Measurements from ENCODE around the gene ARFGAP3. TPM values are rescaled to one million over a fixed set of nuclear protein-coding genes. Genes with fewer than 3 reads are reported as not detected.
A peak's percentile ranks its signal among the peaks of the same experiment; 100 is the strongest.

ARFGAP3 gene
- polyA plus RNA-seq, 1 experiment, result 79.5 TPM

DNA sequence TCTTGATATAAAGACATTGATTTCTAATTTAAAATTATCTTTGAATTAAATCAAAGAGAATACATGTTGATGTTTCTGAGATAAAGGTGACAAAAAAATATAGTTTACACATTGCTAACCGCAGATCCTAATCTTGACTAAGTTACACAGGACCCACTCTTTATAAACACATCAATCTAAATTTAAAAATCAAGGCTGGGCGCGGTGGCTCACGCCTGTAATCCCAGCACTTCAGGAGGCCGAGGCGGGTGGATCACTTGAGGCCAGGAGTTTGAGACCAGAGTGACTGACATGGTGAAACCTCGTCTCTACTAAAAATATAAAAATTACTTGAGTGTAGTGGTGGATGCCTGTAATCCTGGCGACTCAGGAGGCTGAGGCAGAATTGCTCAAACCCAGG is 1.9 kb downstream of the ARFGAP3 start:
- H3K36me3 ChIP-seq (ENCODE audit: control insufficient read depth, insufficient read depth, low read length), result no peaks in the 10 kb centered on the region; the same call in none of the 2 replicates
- CTCF ChIA-PET, result interaction anchor here (0.6 kb wide), 1 partner anchor 13 kb away, joined by 3 read pairs; no protein-coding TSS in a partner anchor
- H3K4me3 ChIP-seq (ENCODE audit: low read depth, low read length), result no peak overlapping the region; the same call in none of the 2 replicates
- POLR2A ChIA-PET, result no interaction called here
- H3K27me3 ChIP-seq (ENCODE audit: control insufficient read depth, insufficient read depth, low read length), result no peaks in the 10 kb centered on the region
- TF ChIP-seq, protein P1, sequence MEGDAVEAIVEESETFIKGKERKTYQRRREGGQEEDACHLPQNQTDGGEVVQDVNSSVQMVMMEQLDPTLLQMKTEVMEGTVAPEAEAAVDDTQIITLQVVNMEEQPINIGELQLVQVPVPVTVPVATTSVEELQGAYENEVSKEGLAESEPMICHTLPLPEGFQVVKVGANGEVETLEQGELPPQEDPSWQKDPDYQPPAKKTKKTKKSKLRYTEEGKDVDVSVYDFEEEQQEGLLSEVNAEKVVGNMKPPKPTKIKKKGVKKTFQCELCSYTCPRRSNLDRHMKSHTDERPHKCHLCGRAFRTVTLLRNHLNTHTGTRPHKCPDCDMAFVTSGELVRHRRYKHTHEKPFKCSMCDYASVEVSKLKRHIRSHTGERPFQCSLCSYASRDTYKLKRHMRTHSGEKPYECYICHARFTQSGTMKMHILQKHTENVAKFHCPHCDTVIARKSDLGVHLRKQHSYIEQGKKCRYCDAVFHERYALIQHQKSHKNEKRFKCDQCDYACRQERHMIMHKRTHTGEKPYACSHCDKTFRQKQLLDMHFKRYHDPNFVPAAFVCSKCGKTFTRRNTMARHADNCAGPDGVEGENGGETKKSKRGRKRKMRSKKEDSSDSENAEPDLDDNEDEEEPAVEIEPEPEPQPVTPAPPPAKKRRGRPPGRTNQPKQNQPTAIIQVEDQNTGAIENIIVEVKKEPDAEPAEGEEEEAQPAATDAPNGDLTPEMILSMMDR (IDR thresholded peaks at IDR 0.05; ENCODE audit: insufficient read depth, low read depth, low read length), result no peak
- DNase-seq (ENCODE audit: low read depth), result no peak

DNA sequence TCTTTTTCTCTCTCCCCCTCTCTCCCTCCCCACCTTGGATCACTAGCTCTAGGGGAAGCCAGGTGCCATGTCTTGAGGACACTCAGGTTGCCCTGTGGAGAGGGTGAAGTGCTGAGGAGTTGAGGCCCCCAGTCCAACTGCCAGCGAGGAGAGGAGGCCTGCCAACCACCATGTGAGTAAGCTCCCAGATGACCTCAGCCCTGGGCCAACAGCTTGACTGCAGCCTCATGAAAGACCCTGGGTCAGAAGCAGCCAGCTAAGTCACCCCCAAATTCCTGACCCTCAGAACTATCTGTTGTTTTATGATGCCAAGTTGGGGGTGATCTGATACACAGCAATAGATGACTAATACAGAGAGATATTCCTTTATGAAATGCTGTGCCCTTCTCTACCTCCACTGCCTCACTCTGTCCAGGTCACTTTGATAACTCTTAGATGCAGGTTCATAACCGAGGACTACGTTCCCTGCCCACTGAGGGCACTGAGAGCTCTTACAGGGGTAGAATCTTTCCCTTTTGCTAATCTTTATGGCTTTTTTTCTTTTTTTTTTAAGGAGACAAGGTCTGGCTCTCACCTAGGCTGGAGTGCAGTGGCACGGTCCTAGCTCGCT is 8.0 kb downstream of the ARFGAP3 start:
- no peak for DNase-seq (ENCODE audit: low read depth)
- Histone ChIP-seq H3K27me3 (ENCODE audit: control insufficient read depth, insufficient read depth, low read length) (no peaks in the 10 kb centered on the region), H3K36me3 (ENCODE audit: control insufficient read depth, insufficient read depth, low read length) (peaks cover 4% of the 10 kb centered on the region), H3K4me3 (ENCODE audit: low read depth, low read length) (no peak overlapping the region)
- TF ChIP-seq, protein P1 (IDR thresholded peaks at IDR 0.05; ENCODE audit: insufficient read depth, low read depth, low read length), result no peak
- POLR2A ChIA-PET, result no interaction called here
- CTCF ChIA-PET, result interaction anchor here (0.9 kb wide), 1 partner anchor 16 kb away, joined by 3 read pairs; no protein-coding TSS in a partner anchor

DNA sequence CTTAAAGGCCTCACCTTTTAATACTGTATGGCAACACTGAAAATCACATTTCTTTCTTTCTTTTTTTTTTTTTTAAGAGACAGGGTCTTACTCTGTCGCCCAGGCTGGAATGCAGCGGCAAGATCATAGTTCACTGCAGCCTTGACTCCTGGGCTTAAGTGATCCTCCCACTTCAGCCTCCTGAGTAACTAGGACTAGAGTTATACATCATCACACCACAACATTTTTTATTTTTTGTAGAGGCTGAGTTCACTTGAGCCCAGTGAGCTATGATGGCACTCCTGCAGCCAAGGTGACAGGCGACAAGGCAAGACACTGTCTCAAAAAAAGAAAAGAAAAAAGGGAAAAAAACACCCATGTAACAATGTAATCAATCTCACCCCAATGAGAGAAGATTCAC is 10.0 kb downstream of the ARFGAP3 start:
- no peaks in the 10 kb centered on the region for H3K27me3 ChIP-seq (ENCODE audit: control insufficient read depth, insufficient read depth, low read length)
- ChIA-PET POLR2A (no interaction called here), CTCF (no interaction called here)
- H3K4me3 ChIP-seq (ENCODE audit: low read depth, low read length), result no peak overlapping the region
- TF ChIP-seq, protein P1 (IDR thresholded peaks at IDR 0.05; ENCODE audit: insufficient read depth, low read depth, low read length), result no peak
- no peak for DNase-seq (ENCODE audit: low read depth)
- H3K36me3 ChIP-seq (ENCODE audit: control insufficient read depth, insufficient read depth, low read length), result peaks cover 4% of the 10 kb centered on the region; the same call in 1 of the 2 replicates

DNA sequence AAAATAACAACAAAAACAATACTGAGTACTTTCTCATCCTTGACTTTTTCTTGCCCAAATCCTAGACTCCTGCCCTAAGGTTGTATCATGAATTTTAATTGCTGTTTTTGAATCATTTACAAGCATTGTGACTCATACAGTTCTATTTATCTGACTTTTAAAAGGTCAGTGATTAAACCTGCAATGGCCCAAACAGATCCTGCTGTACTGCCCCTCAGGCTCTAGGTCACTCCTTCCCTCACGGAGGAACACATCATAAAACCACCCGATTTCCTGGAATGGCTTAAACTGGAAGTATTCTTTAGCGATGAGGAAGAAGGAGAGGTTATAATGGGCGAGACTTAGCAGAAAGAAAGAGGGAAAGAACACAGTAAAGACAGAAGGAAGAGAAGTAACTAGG is 12.3 kb downstream of the ARFGAP3 start:
- no peak overlapping the region for H3K4me3 ChIP-seq (ENCODE audit: low read depth, low read length)
- H3K36me3 ChIP-seq (ENCODE audit: control insufficient read depth, insufficient read depth, low read length), result peaks cover 7% of the 10 kb centered on the region; the same call in 1 of the 2 replicates
- no peaks in the 10 kb centered on the region for H3K27me3 ChIP-seq (ENCODE audit: control insufficient read depth, insufficient read depth, low read length)
- ChIA-PET CTCF (interaction anchor here (2.3 kb wide), 1 partner anchor 189 kb away, joined by 8 read pairs; no protein-coding TSS in a partner anchor), POLR2A (interaction anchor here (1.1 kb wide), 1 partner anchor 11 kb away, joined by 3 read pairs; no protein-coding TSS in a partner anchor)
- TF ChIP-seq, protein P1 (IDR thresholded peaks at IDR 0.05; ENCODE audit: insufficient read depth, low read depth, low read length), result no peak
- DNase-seq (ENCODE audit: low read depth), result peak; percentile 88

DNA sequence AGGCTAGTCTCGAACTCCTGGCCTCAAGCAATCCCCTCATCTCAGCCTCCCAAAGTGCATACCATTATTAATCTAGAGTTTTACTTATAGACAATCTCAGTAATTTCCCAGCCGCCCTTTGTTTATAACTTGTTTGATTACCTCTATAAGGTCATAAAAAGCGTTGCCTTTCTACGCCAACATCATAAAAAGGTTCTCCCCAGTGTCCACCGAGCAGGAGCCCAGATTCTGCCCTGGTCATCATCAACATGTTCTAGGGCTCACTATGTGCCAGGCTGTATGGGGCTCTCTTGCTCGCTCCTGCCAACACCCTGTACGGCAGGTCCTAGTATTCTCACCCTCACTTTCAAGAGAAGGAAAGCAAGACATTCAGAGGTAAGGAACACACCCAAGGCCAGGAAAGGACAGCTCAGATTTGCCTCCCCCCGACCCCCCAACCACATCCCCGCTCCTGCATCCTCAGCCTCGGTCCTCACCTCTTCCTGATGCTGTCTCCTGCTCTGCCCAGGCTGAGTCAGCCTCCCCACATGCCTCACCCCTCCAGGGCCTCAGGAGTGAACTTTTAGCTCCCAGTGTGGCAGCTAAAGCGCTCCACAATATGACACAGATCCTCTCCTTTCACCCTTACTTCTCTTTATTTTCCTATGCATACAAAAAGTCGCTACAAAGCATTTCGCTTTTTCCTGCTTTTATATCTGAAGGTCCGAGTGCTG is 14.3 kb downstream of the ARFGAP3 start:
- POLR2A ChIA-PET, result interaction anchor here (0.6 kb wide), 1 partner anchor 1128 kb away, joined by 6 read pairs; no protein-coding TSS in a partner anchor
- peaks cover 8% of the 10 kb centered on the region; the same call in 1 of the 2 replicates for H3K36me3 ChIP-seq (ENCODE audit: control insufficient read depth, insufficient read depth, low read length)
- CTCF ChIA-PET, result interaction anchor here (0.6 to 2.8 kb wide), 5 partner anchors 10 to 191 kb away, joined by 3 to 10 read pairs (median 5); no protein-coding TSS in a partner anchor

More for the DNA sequence above, 14.3 kb downstream of the ARFGAP3 start:
- Histone ChIP-seq H3K27me3 (ENCODE audit: control insufficient read depth, insufficient read depth, low read length) (no peaks in the 10 kb centered on the region), H3K4me3 (ENCODE audit: low read depth, low read length) (no peak overlapping the region)
- TF ChIP-seq, protein P1 (IDR thresholded peaks at IDR 0.05; ENCODE audit: insufficient read depth, low read depth, low read length), result no peak
- DNase-seq (ENCODE audit: low read depth), result no peak

Data from BJ (cell line).